SK-N-SH (cell line): ENCODE measurements around the gene C1QL4.
"Not testable (repeated sequence)": the region's sequence is repeated elsewhere in the genome, so short reads cannot be mapped to it uniquely, and the experiment has no call there.

Experiments
- CTCF ChIP-seq: fragments of 200-600 bp; sonication (generic); IDR thresholded peaks from 2 replicates; pipeline ENCODE4 v1.6.1; 2017; ENCODE audit warnings: antibody characterized with exemption, mild to moderate bottlenecking, moderate library complexity
- FOXM1 ChIP-seq: IDR thresholded peaks from 2 replicates; pipeline ENCODE4 v1.4.0; 2012; ENCODE audit warnings: low read depth, mild to moderate bottlenecking
- JUND ChIP-seq: IDR thresholded peaks from 2 replicates; pipeline ENCODE4 v1.4.0; 2012
- MAX ChIP-seq: IDR thresholded peaks from 2 replicates; pipeline ENCODE4 v1.4.0; 2012; ENCODE audit warnings: low read depth
- POLR2AphosphoS5 ChIP-seq: IDR thresholded peaks from 2 replicates; pipeline ENCODE4 v1.6.1; 2012; ENCODE audit warnings: low read depth, low read length
- RAD21 ChIP-seq: IDR thresholded peaks from 2 replicates; pipeline ENCODE4 v1.6.1; 2012; ENCODE audit warnings: mild to moderate bottlenecking, low read length
- RCOR1 ChIP-seq: fragments of 150-350 bp; IDR thresholded peaks from 2 replicates; pipeline ENCODE4 v1.6.1; 2017; ENCODE audit warnings: antibody characterized with exemption, low read length
- REST ChIP-seq: IDR thresholded peaks from 2 replicates; pipeline ENCODE4 v1.6.1; 2012; ENCODE audit warnings: mild to moderate bottlenecking, low read depth, low read length, moderate library complexity
- SIN3A ChIP-seq: IDR thresholded peaks from 2 replicates; pipeline ENCODE4 v1.6.1; 2012; ENCODE audit warnings: low read depth, mild to moderate bottlenecking, low read length, moderate library complexity, borderline replicate concordance
- SMC3 ChIP-seq: IDR thresholded peaks from 2 replicates; pipeline ENCODE4 v1.6.1; 2012; ENCODE audit warnings: low read depth, low read length, improper control_type of control experiment
- TAF1 ChIP-seq: IDR thresholded peaks from 2 replicates; pipeline ENCODE4 v1.6.1; 2012; ENCODE audit warnings: low read depth, mild to moderate bottlenecking, low read length, moderate library complexity, borderline replicate concordance
- TEAD4 ChIP-seq: IDR thresholded peaks from 2 replicates; pipeline ENCODE4 v1.4.0; 2012; ENCODE audit warnings: mild to moderate bottlenecking, borderline replicate concordance; ENCODE audit not compliant: insufficient read depth
- USF2 ChIP-seq: fragments of 150-350 bp; IDR thresholded peaks from 2 replicates; pipeline ENCODE4 v1.6.1; 2017; ENCODE audit warnings: antibody characterized with exemption, low read length, low read depth, borderline replicate concordance

DNA sequence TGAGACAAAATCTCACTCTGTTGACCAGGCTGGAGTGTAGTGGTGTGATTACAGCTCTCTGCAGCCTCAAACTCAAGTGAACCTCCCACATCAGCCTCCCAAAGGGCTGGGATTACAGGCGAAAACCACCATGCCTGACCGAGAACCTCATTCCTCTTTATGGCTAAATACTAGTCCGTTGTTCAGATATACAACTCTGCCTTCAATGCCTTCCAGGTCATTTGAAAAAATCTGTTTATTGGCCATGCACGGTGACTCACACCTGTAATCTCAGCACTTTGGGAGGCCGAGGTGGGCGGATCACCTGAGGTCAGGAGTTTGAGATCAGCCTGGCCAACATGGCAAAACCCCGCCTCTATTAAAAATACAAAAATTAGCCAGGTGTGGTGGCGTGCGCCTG lies 43.2 kb upstream of the C1QL4 start:
- not testable (repeated sequence) for TF ChIP-seq RAD21, POLR2AphosphoS5, SMC3, SIN3A, JUND, MAX, CTCF, USF2, TAF1, REST, TEAD4, RCOR1, FOXM1
